HG03558 (cell line): ENCODE measurements around the gene CHD9.

Experiments
- ATAC-seq: cut with Tn5 transposase; IDR thresholded peaks from one replicate; pipeline ENCODE4 v1.9.1; 2021; ENCODE audit warnings: moderate number of reproducible peaks; ENCODE audit not compliant: unreplicated experiment; ENCODE audit errors: extremely low read depth

CHD9 gene

DNA sequence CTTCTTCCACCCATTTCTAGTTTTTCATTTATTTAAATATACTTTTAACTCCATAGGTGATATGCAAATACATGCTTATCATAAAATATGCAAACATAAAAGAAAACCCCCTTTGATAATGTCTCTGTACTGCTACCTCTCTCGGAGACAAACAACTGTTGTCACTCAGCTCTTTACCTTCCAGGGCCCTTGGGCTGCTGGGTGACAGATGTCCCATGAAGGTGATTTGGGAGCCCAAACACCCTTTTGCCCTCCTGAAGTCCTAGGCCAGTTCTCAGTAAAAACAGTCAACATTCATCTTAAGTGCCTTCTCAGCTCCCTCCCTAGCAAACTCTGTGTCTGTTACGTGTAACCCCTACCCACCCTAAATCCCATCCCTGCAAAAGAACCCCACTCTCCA is 37.5 kb downstream of the CHD9 start:
- ATAC-seq, result no peak

DNA sequence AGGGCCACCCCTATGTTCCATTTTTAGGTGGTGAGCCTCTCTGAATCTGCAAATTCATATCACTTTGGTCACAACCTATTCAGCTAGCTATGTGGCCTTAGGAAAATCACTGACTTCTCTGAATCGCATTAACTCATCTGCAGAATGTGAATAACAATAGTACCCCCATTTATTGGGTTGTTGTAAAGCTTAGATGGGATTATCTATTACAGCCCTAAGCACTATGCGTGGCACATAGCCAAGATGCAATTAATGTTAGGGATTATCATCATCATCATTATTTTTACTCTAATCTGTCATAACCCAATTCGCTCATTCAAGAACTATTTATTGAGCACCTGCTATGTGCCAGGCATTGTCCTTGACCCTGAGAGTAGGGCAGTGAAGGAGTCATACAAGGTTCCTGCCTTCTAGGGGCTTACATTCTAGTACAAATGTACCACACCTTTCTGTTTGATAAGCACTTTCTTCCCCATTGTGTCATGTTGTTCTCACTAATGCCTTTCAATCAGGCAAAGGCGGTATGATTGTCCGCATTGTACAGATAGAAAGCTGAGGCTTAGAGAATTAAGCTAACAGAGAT is 38.5 kb downstream of the CHD9 start:
- no peak for ATAC-seq

DNA sequence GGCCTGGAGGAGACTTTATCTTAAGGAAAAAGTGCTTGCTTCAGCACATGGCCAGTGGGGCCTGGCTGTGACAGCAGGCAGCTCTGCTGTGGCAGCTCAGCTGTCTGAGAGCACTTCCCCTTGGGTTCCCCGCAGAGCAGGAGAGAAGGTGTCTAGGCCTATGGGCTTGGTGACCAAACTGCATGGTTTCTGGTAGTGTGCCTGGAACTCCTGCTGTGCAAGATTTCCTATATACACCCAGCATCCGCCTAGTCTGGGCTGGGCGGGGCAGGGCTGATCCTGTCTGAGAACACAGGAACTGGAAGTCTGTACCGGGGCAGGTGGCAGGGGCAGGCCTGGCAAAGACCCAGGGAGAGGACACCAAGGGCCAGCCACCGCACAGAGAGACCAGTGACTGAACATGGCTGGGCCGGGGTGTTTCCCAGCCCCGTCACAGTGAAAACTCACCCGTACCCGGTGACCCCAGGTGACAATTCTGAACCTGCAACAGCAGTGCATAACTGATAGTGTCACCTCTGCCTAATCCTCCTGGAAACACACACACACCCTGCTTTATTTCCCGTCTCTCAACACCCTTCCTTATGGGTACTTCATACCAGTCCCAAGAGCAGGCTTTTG is 39.3 kb downstream of the CHD9 start:
- peak; percentile 34 for ATAC-seq

DNA sequence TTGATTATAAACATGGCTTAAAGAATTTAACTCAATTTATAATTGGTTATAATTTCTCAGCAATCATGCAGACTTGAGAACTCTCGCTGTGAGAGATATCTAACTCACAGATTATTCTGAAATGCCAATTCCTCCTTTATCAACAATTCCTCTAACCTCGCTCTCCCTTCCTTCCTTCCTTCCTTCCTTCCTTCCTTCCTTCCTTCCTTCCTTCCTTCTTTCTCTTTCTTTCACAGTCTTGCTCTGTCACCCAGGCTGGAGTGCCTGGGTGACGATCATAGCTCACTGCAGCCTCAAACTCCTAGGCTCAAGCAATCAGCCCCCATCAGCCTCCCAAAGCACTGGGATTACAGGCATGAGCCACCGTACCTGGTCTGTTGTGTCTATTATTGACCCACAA is 42.4 kb downstream of the CHD9 start:
- ATAC-seq, result no peak

DNA sequence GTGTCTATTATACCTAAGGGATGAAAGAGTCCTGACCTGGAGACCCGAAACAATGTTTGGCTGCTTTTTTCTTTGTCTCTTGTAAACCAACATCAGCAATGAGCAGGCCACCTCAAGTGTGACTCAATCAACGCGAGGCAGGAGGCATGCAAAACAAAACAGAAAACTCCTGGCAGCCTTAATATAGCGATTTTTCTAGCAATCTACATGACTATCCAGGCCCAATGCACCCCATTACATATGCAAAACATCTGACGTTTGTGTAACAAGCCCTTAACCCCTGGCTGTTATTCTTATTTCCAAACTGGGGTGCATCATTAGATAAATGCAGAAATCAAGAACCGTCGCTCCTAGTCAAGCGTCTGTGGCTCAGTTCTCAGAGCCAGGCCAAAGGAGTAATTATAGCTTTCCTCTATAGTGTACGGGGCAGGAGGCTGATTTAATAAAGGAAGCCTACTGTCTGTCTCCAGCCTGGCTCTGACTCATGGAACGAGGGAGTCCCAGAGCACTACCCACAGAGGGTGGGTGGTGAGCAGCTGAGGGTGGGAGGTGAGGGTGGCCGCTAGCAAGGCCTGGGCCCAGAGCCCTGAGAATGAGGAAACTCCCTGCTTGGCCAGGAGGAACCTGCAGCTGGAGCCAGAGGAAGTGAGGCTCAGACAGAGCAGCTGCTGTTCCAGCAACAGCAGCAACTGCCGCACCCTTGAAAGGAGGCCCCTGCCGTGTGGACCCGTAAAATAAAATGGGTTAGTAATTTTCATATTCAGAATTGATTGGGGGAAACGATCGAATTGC is 43.9 kb downstream of the CHD9 start:
- ATAC-seq, result peak; percentile 49

DNA sequence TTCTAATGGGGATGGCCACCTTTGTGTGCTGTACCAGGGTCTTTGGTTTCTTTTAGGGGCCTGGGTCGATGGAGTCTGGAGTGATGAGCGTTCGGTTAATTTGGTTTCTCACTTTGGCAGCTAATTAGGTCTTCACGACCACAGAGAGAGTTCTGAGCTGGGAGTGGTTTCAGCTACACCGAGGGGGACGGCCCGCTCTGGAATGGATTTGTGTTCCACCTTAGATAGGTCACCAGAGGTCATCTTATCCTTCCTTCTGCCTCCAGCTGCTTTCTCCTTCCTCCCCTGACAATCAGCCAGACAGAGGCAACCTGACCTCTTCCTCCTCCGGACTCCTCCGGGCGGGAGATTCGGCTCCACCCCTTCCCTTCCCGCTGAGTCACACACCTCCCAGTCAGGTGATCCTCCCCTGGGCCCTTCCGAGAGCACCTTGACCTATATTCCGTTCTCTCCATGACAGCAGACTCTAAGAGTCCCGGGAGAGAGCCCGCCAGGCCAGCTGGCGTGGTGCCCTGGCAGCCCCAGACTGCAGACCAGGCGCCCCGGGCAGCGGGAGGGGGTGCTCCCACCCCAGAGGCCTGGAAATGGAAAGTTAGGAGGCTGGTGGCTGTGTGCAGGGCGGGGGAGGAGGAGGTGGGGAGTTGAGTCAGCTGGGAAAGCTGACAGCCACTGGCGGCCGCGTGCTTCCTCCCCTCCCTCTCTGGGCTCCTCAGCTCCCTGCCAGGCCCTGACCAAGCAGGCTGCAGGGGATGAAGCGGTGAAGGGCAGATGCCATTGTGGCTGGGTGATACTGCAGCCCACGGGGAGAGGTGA is 44.7 kb downstream of the CHD9 start:
- ATAC-seq, result peak; percentile 26

DNA sequence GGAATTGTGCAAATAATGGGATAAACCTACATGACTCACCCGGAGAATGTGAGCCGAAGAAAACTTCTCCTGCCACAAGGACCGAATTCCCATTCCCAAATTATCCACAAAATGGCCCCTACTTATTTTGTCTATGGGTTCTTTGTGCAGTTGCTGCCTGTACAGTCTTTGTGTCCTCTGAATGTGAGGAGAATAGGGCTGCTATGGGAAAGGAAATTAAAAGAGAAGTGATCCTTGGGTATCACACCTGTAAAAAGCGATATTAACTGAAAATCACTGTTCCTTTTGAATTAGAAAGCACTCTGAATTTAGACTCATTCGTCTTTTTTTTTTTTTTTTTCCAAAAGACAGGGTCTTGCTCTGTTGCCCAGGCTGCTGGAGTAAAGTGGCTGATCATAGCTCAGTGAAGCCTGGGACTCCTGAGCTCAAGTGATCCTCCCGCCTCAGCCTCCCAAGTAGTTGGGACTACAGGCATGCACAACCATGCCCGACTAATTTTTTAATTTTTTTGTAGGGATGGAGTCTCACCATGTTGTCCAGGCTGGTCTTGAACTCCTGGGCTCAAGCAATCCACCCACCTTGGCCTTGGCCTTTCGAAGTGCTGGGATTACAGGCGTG is 45.4 kb downstream of the CHD9 start:
- ATAC-seq, result no peak

DNA sequence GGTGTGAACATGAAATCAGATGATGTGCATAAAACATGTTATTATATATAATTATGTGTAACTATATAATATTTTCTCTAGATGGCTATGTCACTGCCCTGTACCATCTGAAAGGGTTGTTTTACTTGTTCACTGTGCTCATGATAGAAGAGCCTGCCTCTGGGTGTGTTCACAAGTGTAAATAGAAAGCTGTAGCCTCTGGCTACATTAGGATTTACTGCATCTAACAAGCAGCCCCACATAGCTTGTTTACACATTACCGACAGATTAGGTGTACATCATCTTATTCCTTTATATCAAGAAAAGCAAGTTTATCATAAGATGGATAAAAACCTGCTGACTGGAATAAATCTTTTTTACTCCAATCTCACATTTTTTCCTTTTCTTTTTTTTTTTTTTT is 46.1 kb downstream of the CHD9 start:
- ATAC-seq, result no peak

DNA sequence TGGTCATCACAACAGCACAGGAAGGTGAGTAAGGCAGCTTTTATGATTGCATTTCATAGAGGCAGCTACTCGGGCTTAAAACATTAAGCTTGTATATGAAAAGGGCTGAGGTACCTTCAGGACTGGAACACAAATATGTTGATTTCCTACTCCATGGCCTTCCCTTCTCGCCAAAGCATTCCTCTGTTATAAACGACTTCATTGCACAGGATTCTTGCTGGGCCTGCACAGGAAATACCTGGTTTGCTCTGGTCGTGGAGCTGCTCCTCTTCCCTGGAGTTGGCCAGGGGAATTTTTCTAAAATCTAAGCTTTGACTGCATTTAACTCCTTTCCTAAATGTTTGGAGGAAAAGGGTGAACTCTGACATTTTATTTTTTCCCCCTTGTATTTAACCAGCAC is 49.0 kb downstream of the CHD9 start:
- no peak for ATAC-seq

DNA sequence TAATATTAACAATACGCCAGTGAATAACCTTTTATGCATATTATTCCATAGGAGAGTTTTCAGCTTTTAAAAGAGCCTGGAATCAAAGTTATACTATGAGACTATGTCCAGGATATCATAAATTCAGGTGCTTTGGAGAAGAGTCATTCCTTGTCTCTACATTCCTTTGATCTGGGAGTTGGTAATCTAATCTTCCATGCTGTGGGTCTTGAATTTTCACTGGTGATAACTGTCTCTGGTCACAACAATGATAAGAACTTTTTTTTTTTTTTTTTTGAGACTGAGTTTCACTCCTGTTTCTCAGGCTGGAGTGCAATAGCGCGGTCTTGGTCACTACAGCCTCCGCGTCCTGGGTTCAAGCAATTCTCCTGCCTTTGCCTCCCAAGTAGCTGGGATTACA is 50.8 kb downstream of the CHD9 start:
- ATAC-seq, result no peak

DNA sequence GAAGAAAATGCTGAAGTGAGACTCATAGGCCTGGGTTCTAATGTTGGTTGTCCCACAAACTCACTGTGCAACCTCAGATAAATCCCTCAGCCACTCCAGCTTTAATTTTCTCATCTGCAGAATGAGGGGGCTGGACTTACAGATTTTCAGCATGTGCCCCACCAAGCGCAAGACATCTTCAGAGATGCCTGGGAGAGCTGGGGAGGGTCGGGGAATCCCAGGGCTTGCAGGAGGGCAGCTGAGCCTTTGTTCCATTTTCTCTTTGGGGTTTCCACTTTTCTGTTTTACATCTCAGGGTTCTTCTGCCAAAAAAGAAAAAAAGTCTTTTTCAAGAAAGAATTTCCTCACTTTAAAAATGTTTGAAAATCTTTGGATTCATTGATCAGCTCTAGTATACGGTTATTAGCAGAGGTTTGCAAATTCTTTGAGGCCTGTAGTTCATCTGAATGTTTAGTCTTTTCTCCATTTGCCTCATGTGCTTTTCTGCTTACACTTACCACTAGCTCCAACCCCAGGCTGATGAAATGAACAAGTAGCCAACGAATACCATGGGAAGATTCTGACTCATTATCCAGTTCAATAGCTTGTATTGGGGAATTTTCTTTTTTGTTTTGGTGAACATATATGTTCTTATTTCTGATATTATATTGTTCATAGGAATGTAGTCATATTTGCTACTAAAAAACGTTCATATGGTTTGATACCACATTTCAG is 56.4 kb downstream of the CHD9 start:
- no peak for ATAC-seq

DNA sequence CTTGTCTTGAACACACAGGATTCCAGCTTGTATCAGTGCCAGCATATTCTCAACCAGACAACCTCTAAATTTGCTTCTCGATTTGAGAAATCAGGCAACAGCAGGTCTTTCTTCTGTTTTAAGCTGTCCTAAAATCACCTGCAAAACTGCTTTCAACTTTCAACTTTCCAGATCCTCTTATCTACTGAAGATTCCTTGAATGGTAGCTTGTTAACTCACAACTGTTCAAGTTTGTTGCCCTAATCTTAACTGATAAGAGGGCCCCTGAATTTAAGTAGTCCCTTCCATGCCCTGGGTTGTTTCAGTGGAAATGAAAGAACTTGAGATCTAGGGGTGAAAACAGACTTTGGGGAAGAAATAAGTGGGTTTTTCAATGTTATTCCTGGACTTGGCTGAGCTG is 57.2 kb downstream of the CHD9 start:
- no peak for ATAC-seq

DNA sequence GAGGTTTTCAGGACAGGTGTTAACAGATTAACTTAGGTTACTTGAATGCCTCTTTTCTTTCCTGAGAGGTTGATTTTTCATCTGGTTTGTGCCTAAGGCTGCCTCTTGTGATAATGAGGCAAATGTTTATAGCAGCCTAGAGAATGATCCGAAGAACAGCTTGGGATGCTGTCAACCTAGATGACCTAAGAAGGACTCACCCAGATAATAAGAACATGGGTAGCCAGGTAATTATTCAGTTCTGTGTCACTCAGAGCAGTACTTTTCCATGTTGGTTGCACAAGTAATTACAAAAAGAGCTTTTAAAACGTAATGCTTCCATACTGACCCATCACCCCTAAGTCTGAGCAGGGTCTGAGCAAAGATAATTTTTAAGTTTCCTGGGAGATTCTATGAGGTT is 60.3 kb downstream of the CHD9 start:
- ATAC-seq, result no peak

DNA sequence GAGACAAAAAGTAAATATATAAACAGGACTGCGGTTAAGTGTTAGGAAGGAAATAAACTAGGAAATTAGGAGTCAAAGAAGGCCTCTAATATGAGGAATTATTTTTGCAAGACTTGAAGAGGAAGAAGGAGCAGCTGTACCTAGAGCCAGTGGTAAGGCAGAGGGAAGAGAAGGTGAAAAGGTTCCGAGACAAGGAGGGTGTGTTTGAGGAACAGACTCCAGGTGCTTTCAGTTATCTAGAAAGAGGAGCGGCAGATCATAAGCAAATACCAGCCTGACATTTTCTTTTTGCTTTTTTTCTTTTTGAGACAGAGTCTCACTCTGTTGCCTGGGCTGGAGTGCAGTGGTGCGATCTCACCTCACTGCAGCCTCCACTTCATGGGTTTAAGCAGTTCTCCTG is 61.0 kb downstream of the CHD9 start:
- ATAC-seq, result no peak

DNA sequence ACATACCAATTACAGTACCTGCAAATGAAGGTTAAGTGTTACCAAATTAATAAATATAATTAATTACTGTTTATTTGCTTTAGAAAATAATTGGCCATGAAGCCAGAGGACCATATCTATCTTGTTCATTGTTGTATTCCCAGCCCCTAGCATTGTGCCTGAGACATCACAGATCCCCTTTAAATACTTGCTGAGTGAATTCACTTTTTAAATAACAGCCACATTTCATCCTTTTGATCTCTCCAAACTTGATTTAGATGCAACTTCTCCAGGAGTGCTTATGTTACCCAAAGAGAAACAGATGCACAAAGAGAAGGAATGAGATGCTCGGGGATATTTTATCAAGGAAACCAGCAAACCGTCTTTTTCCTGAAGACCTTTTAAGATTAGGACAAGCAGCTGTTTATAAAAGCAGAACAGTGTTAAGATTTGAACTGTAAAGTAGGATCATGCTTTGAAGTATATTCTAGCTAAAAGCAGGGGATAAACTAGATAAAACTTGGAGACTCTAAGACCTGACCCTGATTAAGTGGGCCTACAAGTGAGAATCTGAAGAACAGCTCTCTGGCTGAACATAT is 66.3 kb downstream of the CHD9 start:
- ATAC-seq, result no peak

DNA sequence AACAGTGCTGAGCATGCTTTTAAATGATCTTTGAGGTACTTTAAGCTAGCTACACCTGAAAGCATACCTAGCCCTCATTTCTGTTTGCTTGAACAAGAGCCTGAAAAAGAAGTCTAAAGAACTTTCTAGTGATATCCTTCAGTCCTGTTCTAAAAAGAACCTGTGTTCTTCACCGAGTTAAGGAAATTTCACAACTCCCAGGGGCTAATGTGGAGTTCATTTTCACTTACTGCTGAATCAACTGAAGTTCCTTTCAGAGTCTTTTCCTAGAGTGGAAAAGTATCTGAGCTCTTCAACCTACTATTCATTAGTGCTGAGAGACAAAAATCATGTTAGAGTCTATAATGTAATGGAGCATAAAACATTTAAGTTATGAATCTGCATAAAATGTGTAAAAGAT is 66.9 kb downstream of the CHD9 start:
- ATAC-seq, result no peak

DNA sequence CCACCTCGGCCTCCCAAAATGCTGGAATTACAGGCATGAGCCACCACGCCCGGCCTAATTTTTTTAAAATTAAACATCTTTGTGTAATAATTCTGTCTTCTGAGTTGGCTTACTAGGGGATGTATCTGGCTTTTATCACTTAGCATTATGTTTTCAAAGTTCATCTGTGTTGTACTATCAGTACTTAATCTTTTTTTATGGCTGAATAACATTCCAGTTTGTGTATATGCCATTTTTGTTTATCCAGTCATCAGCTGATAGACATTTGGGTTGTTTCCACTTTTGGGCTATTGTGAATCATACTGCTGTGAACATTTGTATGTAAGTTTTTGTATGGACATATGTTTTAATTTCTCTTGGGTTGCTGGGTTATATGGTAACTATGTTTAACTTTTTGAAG is 69.0 kb downstream of the CHD9 start:
- no peak for ATAC-seq

DNA sequence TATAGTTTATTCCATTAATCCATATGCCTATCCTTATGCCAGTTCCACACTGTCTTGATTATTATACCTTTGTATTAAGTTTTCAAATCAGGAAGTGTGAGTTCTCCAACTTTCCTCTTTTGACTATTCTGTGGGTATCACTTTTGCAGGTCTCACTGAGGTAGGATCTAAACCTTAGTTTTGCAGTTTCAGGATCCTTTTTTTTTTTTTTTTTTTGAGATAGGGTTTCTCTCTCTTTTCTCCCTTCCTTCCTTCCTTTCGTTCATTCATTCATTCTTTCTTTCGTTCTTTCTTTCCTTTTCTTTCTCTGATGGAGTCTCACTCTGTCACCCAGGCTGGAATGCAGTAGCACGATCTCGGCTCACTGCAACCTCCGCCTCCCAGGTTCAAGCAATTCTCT is 71.6 kb downstream of the CHD9 start:
- no peak for ATAC-seq

DNA sequence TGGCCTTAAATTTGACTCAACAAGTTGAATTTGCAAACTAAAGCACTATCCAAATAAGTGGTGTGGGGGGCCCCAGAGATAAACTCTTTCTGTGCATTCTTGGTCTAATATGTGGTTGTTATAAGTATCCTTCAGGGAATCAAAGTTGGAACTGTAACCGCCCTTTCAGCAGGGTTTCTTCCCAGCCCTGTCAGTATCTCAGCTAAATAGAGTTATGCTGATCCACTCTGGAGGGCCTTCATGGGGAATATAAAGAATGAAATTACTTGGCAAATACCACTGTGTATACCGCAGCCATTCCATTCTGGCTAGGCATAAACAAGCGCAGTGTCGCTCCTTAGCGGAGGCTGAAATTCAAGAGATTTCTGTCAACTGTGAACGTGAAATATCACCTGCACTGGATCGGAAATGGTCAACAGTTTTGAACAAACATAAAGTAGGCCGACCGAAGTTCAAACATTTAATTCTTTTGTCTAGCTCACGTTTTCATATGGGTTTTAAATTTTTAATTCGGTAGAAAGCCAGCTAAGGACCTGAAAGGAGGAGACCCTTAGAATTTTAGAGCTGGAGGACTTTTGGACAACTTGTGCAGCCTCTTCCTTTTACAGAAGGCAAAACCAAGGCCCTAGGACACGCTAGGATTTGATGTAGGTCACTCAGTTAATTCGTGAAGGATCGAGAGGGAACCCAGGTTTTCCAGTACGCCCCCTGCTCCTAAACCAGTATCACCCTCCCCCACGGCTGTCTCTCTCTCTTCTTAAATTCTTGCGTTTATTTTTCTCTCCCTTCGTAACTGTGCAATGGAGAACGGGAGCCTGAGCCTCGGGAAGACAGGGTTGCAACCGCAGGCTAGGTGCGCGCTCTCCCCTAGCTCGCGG is 74.7 kb downstream of the CHD9 start:
- no peak for ATAC-seq
